Stimulated activated naive CD4-positive, alpha-beta T cell treated with Interleukin-2 at 50 U/mL for 16 hours (primary cell): ENCODE data around the gene TMEM61.

Experiments used
- DNase-seq: peaks from one replicate; lab custom pipeline; 2025; lab: John Stamatoyannopoulos, UW

Gene TMEM61

GRCh38 chr1:54985556-54985955 is 5.1 kb downstream of the TMEM61 start:
- no peak for DNase-seq

GRCh38 chr1:54986025-54986424 is 5.6 kb downstream of the TMEM61 start:
- DNase-seq, result no peak

GRCh38 chr1:54986533-54986932 is 6.1 kb downstream of the TMEM61 start:
- no peak for DNase-seq

- no peak for DNase-seq
These were observed 7.0 kb downstream of the TMEM61 start for GRCh38 chr1:54987427-54987826.

GRCh38 chr1:54987919-54988705 is 7.7 kb downstream of the TMEM61 start:
- no peak for DNase-seq

GRCh38 chr1:54988975-54989374 is 8.5 kb downstream of the TMEM61 start:
- no peak for DNase-seq

- DNase-seq, result no peak
These were observed 9.0 kb downstream of the TMEM61 start for GRCh38 chr1:54989473-54989872.

GRCh38 chr1:54989968-54990810 is 9.8 kb downstream of the TMEM61 start:
- no peak for DNase-seq

- no peak for DNase-seq
These were observed 10.5 kb downstream of the TMEM61 start for GRCh38 chr1:54990916-54991315.

GRCh38 chr1:54991939-54992338 is 11.5 kb downstream of the TMEM61 start:
- DNase-seq, result no peak

- DNase-seq, result no peak
These were observed 12.7 kb downstream of the TMEM61 start for GRCh38 chr1:54993140-54993539.

- DNase-seq, result no peak
These were observed 14.0 kb downstream of the TMEM61 start for GRCh38 chr1:54994355-54994990.

GRCh38 chr1:54995013-54995760 is 14.8 kb downstream of the TMEM61 start:
- no peak for DNase-seq

GRCh38 chr1:54995835-54996234 is 15.4 kb downstream of the TMEM61 start:
- peak; percentile 36 for DNase-seq

GRCh38 chr1:54996359-54996868 is 16.0 kb downstream of the TMEM61 start:
- peak; percentile 76 for DNase-seq

- no peak for DNase-seq
These were observed 16.7 kb downstream of the TMEM61 start for GRCh38 chr1:54996869-54997710.

GRCh38 chr1:54997711-54997986 is 17.2 kb downstream of the TMEM61 start:
- DNase-seq, result no peak

GRCh38 chr1:54998100-54998499 is 17.7 kb downstream of the TMEM61 start:
- DNase-seq, result no peak

GRCh38 chr1:54998677-54999076 is 18.2 kb downstream of the TMEM61 start, which contains the start of gene BSND:
Gene BSND (plus strand): TSS chr1:54998933. CDS start chr1:54999187, 254 bp downstream.
- no peak for DNase-seq

- DNase-seq, result no peak
These were observed 20.0 kb downstream of the TMEM61 start for GRCh38 chr1:55000110-55001085.
